Skeletal muscle satellite cell (primary cell): ENCODE measurements around the gene PEAR1.

ENCODE experiments used
- H3K27me3 ChIP-seq: 2 replicates; pipeline ENCODE4 v1.7.0; 2013; ENCODE audit warnings: low read length; ENCODE audit not compliant: control insufficient read depth, insufficient read depth
- H3K36me3 ChIP-seq: 2 replicates; pipeline ENCODE4 v1.7.0; 2013; ENCODE audit warnings: mild to moderate bottlenecking, control low read depth, low read length; ENCODE audit not compliant: insufficient read depth
- H3K4me1 ChIP-seq: 2 replicates; pipeline ENCODE4 v1.7.0; 2013; ENCODE audit warnings: low read length; ENCODE audit not compliant: control insufficient read depth, insufficient read depth
- H3K4me2 ChIP-seq: 2 replicates; pipeline ENCODE4 v1.7.0; 2013; ENCODE audit warnings: mild to moderate bottlenecking, low read length
- H3K4me3 ChIP-seq: 2 replicates; pipeline ENCODE4 v1.7.0; 2013; ENCODE audit warnings: low read length
- H3K9ac ChIP-seq: 2 replicates; pipeline ENCODE4 v1.7.0; 2013; ENCODE audit warnings: mild to moderate bottlenecking, low read depth, low read length, moderate library complexity
- H3K9me3 ChIP-seq: replicated peaks from 2 replicates; pipeline ENCODE4 v1.7.0; 2013; ENCODE audit warnings: mild to moderate bottlenecking, control low read depth, low read length

Gene PEAR1

GRCh38 chr1:156927215-156928042 lies 33.9 kb downstream of the PEAR1 start:
- H3K4me3 ChIP-seq: peak overlapping the region; percentile 54

GRCh38 chr1:156928043-156928602 lies 34.6 kb downstream of the PEAR1 start:
- Histone ChIP-seq H3K4me3 (no peak overlapping the region), H3K9ac (no peak overlapping the region), H3K36me3 (no peaks in the 10 kb centered on the region), H3K4me1 (peaks cover 13% of the 10 kb centered on the region), H3K9me3 (no peaks in the 10 kb centered on the region), H3K4me2 (peak overlapping the region; percentile 79), H3K27me3 (peaks cover 69% of the 10 kb centered on the region)

More at GRCh38 chr1:156927215-156928042, 33.9 kb downstream of the PEAR1 start:
- no peaks in the 10 kb centered on the region for H3K9me3 ChIP-seq
- peak overlapping the region; percentile 79 for H3K4me2 ChIP-seq
- peaks cover 13% of the 10 kb centered on the region for H3K4me1 ChIP-seq
- no peak overlapping the region for H3K9ac ChIP-seq
- peaks cover 76% of the 10 kb centered on the region for H3K27me3 ChIP-seq
- H3K36me3 ChIP-seq: no peaks in the 10 kb centered on the region

- H3K4me3 ChIP-seq: no peak overlapping the region
Measured at GRCh38 chr1:156929596-156930238, 36.2 kb downstream of the PEAR1 start.

GRCh38 chr1:156930483-156930882 lies 37.0 kb downstream of the PEAR1 start:
- H3K9ac ChIP-seq: no peak overlapping the region
- peaks cover 46% of the 10 kb centered on the region for H3K27me3 ChIP-seq
- no peaks in the 10 kb centered on the region for H3K9me3 ChIP-seq
- H3K4me1 ChIP-seq: peaks cover 8% of the 10 kb centered on the region
- no peak overlapping the region for H3K4me2 ChIP-seq
- peaks cover 4% of the 10 kb centered on the region for H3K36me3 ChIP-seq
- H3K4me3 ChIP-seq: no peak overlapping the region

More at GRCh38 chr1:156929596-156930238, 36.2 kb downstream of the PEAR1 start:
- H3K27me3 ChIP-seq: peaks cover 53% of the 10 kb centered on the region
- H3K4me1 ChIP-seq: peaks cover 8% of the 10 kb centered on the region
- no peaks in the 10 kb centered on the region for H3K9me3 ChIP-seq
- no peak overlapping the region for H3K4me2 ChIP-seq
- H3K36me3 ChIP-seq: no peaks in the 10 kb centered on the region
- no peak overlapping the region for H3K9ac ChIP-seq

- peaks cover 8% of the 10 kb centered on the region for H3K4me1 ChIP-seq
- H3K36me3 ChIP-seq: peaks cover 11% of the 10 kb centered on the region
- H3K4me3 ChIP-seq: no peak overlapping the region
- no peaks in the 10 kb centered on the region for H3K9me3 ChIP-seq
- no peak overlapping the region for H3K9ac ChIP-seq
- peaks cover 37% of the 10 kb centered on the region for H3K27me3 ChIP-seq
- H3K4me2 ChIP-seq: no peak overlapping the region
Measured at GRCh38 chr1:156931211-156931952, 37.9 kb downstream of the PEAR1 start.

GRCh38 chr1:156931974-156932710 lies 38.6 kb downstream of the PEAR1 start:
- Histone ChIP-seq H3K4me2 (no peak overlapping the region), H3K4me1 (peaks cover 8% of the 10 kb centered on the region), H3K9me3 (no peaks in the 10 kb centered on the region), H3K36me3 (peaks cover 18% of the 10 kb centered on the region), H3K27me3 (peaks cover 31% of the 10 kb centered on the region), H3K4me3 (no peak overlapping the region), H3K9ac (no peak overlapping the region)

GRCh38 chr1:156933136-156933535 lies 39.6 kb downstream of the PEAR1 start:
- Histone ChIP-seq H3K9me3 (no peaks in the 10 kb centered on the region), H3K4me1 (no peaks in the 10 kb centered on the region), H3K9ac (no peak overlapping the region), H3K4me2 (no peak overlapping the region), H3K27me3 (peaks cover 22% of the 10 kb centered on the region), H3K4me3 (no peak overlapping the region), H3K36me3 (peaks cover 25% of the 10 kb centered on the region)

GRCh38 chr1:156935505-156936128 lies 42.1 kb downstream of the PEAR1 start:
- no peak overlapping the region for H3K4me3 ChIP-seq
- no peak overlapping the region for H3K9ac ChIP-seq
- no peak overlapping the region for H3K4me2 ChIP-seq
- peaks cover 3% of the 10 kb centered on the region for H3K27me3 ChIP-seq
- H3K9me3 ChIP-seq: no peaks in the 10 kb centered on the region
- no peaks in the 10 kb centered on the region for H3K4me1 ChIP-seq
- peaks cover 47% of the 10 kb centered on the region for H3K36me3 ChIP-seq

GRCh38 chr1:156936191-156936590 lies 42.7 kb downstream of the PEAR1 start:
- Histone ChIP-seq H3K9ac (no peak overlapping the region), H3K27me3 (no peaks in the 10 kb centered on the region), H3K36me3 (peaks cover 49% of the 10 kb centered on the region), H3K4me3 (no peak overlapping the region), H3K9me3 (no peaks in the 10 kb centered on the region), H3K4me1 (no peaks in the 10 kb centered on the region), H3K4me2 (no peak overlapping the region)

- Histone ChIP-seq H3K36me3 (peaks cover 55% of the 10 kb centered on the region), H3K4me1 (no peaks in the 10 kb centered on the region), H3K9ac (no peak overlapping the region), H3K9me3 (no peaks in the 10 kb centered on the region), H3K4me3 (no peak overlapping the region), H3K4me2 (no peak overlapping the region), H3K27me3 (no peaks in the 10 kb centered on the region)
Measured at GRCh38 chr1:156936721-156937220, 43.3 kb downstream of the PEAR1 start.
